Measurements from ENCODE around the gene DPH1. TPM values are rescaled to one million over a fixed set of nuclear protein-coding genes. Genes with fewer than 3 reads are reported as not detected.
A peak's percentile ranks its signal among the peaks of the same experiment; 100 is the strongest.

DPH1 gene
- total RNA-seq, 1 donor, result 58.7 TPM

GRCh38 chr17:2075336-2076086 lies 45.6 kb downstream of the DPH1 start:
- peak; percentile 83 for DNase-seq (ENCODE audit: low read depth)
- H3K4me3 ChIP-seq (ENCODE audit: low read depth, low read length), result no peak overlapping the region
- TF ChIP-seq CTCF (IDR thresholded peaks at IDR 0.05; ENCODE audit: insufficient read depth, low read depth, low read length), result peak; percentile 4

GRCh38 chr17:2076087-2076984 lies 46.4 kb downstream of the DPH1 start:
- no peak overlapping the region for H3K4me3 ChIP-seq (ENCODE audit: low read depth, low read length)
- peak; percentile 88 for DNase-seq (ENCODE audit: low read depth)
- no peak for TF ChIP-seq CTCF (IDR thresholded peaks at IDR 0.05; ENCODE audit: insufficient read depth, low read depth, low read length)

- TF ChIP-seq CTCF (IDR thresholded peaks at IDR 0.05; ENCODE audit: insufficient read depth, low read depth, low read length), result no peak
- DNase-seq (ENCODE audit: low read depth), result no peak
- no peak overlapping the region for H3K4me3 ChIP-seq (ENCODE audit: low read depth, low read length)
These were observed 47.1 kb downstream of the DPH1 start for GRCh38 chr17:2077040-2077439.

- DNase-seq (ENCODE audit: low read depth), result no peak
- no peak for TF ChIP-seq CTCF (IDR thresholded peaks at IDR 0.05; ENCODE audit: insufficient read depth, low read depth, low read length)
- H3K4me3 ChIP-seq (ENCODE audit: low read depth, low read length), result no peak overlapping the region
These were observed 51.6 kb downstream of the DPH1 start for GRCh38 chr17:2081564-2081963.

GRCh38 chr17:2082003-2082781 lies 52.2 kb downstream of the DPH1 start:
- peak; percentile 90 for DNase-seq (ENCODE audit: low read depth)
- no peak overlapping the region for H3K4me3 ChIP-seq (ENCODE audit: low read depth, low read length)
- no peak for TF ChIP-seq CTCF (IDR thresholded peaks at IDR 0.05; ENCODE audit: insufficient read depth, low read depth, low read length)

- no peak overlapping the region for H3K4me3 ChIP-seq (ENCODE audit: low read depth, low read length)
- TF ChIP-seq CTCF (IDR thresholded peaks at IDR 0.05; ENCODE audit: insufficient read depth, low read depth, low read length), result no peak
- DNase-seq (ENCODE audit: low read depth), result peak; percentile 94
These were observed 53.7 kb downstream of the DPH1 start for GRCh38 chr17:2083613-2084035.
